ENCODE results near the gene DLG5. TPM values are rescaled to one million over a fixed set of nuclear protein-coding genes. Genes with fewer than 3 reads are reported as not detected.
"Not testable (repeated sequence)": the region's sequence is repeated elsewhere in the genome, so short reads cannot be mapped to it uniquely, and the experiment has no call there.

The DLG5 gene
- total RNA-seq, 2 experiments from 2014 or later, result 2.8 to 2.9 TPM

DNA sequence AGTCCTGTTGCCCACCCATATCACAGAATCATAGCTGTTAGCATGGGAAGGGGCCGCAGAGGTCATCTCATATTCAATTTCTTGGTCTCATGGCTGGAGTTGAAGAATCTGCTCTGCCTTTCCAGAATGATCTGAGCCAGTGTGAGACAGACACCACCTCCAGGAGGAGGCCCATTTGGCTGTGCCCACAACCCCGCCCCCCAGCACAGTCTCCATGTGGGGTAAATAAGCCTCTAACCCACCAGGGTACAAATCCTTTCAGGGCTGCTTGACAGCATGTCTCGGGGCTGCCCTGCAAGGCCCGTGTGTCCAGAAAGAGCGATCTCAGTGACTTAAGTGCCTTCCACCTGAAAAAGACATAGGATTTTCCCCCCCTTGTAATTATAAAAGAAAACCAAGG, 137.5 kb downstream of the DLG5 start:
- H3K4me3 Mint-ChIP-seq, result no peak overlapping the region
- H3K36me3 Mint-ChIP-seq (ENCODE audit: low read depth), result no peaks in the 10 kb centered on the region
- ChIA-PET POLR2A (no interaction called here), CTCF (no interaction called here)
- H3K9me3 Mint-ChIP-seq, result no peaks in the 10 kb centered on the region
- DNase-seq, result no peak
- no peaks in the 10 kb centered on the region for H3K4me1 Mint-ChIP-seq
- no peak overlapping the region for H3K27ac Mint-ChIP-seq
- H3K27me3 Mint-ChIP-seq, result no peaks in the 10 kb centered on the region

DNA sequence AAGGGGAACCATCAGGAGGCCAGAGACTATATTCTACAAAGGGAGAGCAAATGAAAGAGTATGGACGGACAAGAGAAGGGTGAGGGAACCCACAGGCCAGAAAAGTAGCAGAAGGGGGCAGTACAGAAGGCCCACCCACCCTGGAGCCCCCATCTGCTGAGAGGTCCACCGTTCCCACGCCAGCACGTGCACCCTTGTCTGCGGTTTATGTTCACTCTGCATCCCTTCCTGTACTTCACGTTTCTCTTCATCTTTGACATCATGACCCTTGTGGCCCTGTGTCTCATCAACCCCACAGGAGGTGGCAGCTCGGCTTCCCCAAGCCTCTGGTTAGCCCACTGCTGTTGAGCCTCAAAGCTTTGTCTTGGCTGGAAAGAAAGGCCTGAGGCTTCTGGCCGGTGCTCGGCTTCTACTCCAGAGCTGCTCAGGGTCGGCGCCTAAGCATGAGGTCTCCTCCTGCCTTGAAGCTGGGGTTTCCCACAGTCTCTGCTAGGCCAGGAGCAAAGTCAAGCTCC, 138.0 kb downstream of the DLG5 start:
- no peak for DNase-seq
- Mint-ChIP-seq H3K4me3 (no peak overlapping the region), H3K36me3 (ENCODE audit: low read depth) (no peaks in the 10 kb centered on the region), H3K27ac (no peak overlapping the region), H3K27me3 (no peaks in the 10 kb centered on the region), H3K4me1 (no peaks in the 10 kb centered on the region), H3K9me3 (no peaks in the 10 kb centered on the region)
- POLR2A ChIA-PET, result no interaction called here
- CTCF ChIA-PET, result no interaction called here

DNA sequence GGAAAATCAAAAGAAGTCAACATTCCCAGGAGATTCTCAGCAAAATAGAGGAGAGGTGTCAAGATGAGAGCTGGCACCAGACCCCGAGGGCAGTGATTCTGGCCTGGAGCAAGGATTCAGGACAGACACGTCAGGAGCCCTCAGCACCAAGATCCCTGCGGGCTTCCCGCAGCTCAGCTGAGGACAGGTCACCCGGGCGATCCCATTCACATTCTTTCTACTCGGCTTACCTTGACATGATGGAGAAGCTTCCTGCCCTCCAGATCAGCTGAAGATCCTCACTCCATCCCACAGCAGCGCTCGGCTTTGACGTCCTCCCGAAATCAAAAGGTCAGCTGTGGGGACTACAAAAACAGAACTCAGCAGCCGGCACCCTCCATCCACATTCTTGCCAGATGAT, 139.1 kb downstream of the DLG5 start:
- no peaks in the 10 kb centered on the region for H3K4me1 Mint-ChIP-seq
- ChIA-PET POLR2A (no interaction called here), CTCF (no interaction called here)
- H3K4me3 Mint-ChIP-seq, result no peak overlapping the region
- no peaks in the 10 kb centered on the region for H3K27me3 Mint-ChIP-seq
- no peaks in the 10 kb centered on the region for H3K9me3 Mint-ChIP-seq
- no peak for DNase-seq
- no peak overlapping the region for H3K27ac Mint-ChIP-seq
- no peaks in the 10 kb centered on the region for H3K36me3 Mint-ChIP-seq (ENCODE audit: low read depth)

DNA sequence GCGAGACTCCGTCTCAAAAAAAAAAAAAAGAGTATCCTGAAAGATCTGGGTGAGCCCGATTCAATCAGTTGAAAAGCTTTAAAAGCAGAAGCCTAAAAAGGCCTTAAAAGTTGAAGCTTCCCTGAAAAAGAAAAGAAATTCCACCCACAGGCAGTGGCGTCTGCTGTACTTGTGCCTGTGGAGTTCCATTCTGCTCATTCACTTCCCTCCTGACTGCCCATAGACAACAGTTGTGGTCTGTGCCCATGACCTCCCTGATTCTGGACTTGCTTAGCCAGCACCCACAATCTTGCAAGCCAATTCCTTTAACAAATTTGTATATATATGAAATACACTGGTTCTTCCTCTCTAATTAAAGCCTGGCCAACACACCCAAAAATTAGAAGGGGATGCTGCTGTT, 141.7 kb downstream of the DLG5 start:
- DNase-seq, result no peak
- Mint-ChIP-seq H3K4me3 (no peak overlapping the region), H3K4me1 (no peaks in the 10 kb centered on the region), H3K27me3 (no peaks in the 10 kb centered on the region), H3K36me3 (ENCODE audit: low read depth) (no peaks in the 10 kb centered on the region), H3K27ac (no peak overlapping the region), H3K9me3 (no peaks in the 10 kb centered on the region)
- ChIA-PET CTCF (no interaction called here), POLR2A (no interaction called here)

DNA sequence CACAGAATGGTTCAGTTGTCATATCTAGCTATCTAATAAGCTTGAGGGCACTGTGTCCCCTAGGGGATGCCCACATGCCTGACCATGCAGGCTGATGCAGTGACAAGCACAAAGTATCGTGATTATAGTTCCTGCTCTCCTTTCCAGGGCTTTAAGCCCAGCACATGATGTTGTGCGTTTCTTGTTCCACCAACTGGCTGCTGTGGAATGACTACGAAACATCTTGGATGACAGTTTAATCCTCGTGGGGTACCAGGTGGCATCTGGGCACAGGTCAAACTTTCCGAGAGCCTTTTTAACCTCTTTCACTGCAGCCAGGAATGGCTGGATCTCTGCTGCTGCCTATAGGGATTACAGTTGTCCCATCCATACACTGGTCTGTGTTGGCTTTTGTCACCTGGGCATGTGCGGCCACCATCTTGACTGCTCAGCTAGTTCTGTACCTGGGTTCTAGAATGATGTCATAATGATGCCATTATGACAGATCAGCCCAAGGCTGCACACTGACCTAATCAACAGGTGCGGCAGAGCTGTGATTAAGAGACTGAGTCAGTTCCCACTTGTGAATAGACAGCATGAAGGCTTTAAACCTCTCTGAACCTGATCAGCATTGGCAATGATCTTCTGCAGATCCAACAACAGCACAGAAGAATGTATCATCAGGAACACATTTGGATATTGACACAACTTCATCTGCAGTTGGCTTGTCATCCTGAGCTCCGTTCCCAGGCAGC, 144.1 kb downstream of the DLG5 start:
- ChIA-PET POLR2A (no interaction called here), CTCF (interaction anchor here (0.6 to 0.9 kb wide), 2 partner anchors 64 to 95 kb away, joined by 3 read pairs; no protein-coding TSS in a partner anchor)
- DNase-seq, result no peak
- no peaks in the 10 kb centered on the region for H3K27me3 Mint-ChIP-seq
- no peaks in the 10 kb centered on the region for H3K4me1 Mint-ChIP-seq
- H3K9me3 Mint-ChIP-seq, result peaks cover 5% of the 10 kb centered on the region
- H3K4me3 Mint-ChIP-seq, result no peak overlapping the region
- H3K36me3 Mint-ChIP-seq (ENCODE audit: low read depth), result no peaks in the 10 kb centered on the region
- no peak overlapping the region for H3K27ac Mint-ChIP-seq

DNA sequence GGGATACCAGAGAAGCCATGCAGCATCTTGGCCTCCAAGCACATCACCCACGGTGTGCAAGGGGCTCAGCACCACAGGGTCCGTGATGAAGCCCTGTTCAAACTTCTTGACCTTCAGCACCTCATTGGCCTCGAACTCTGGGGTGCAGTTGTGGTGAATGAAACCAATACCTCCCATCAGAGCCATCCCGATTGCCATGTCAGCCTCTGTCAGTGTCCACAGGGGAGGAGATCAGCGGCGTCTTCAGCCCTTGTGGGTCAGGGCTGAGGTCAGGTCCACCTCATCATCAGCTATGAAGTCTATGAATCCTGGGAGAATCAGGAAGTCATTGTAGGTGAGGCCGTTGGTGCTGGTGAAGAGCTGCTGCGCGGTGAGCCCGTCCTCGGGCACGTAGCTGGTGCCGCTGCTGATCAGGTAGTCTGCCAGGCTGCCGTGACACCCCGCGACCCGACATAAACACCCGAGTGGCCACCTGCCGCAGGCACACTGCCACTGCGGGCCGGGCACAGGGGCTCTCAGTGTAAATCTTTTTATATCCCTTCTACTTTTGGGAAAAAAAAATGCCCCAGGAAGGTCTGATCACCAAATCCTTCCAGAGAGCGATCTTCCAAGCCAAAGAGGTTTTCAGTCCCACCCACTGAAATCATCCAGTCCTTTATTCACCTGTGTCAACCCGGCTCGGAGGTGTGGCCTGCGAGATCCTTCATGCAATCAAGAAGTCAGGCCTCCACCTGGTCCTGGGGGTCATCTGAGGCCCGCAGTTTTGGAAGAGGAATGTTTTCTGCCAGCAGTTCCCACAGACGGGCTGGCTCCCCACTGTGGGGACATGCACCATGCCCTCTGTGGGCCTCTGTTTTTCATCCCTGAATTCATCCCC, 144.9 kb downstream of the DLG5 start:
- DNase-seq, result no peak
- Mint-ChIP-seq H3K27ac (no peak overlapping the region), H3K4me1 (no peaks in the 10 kb centered on the region), H3K36me3 (ENCODE audit: low read depth) (no peaks in the 10 kb centered on the region), H3K27me3 (no peaks in the 10 kb centered on the region), H3K9me3 (peaks cover 10% of the 10 kb centered on the region), H3K4me3 (no peak overlapping the region)
- CTCF ChIA-PET, result interaction anchor here (0.9 kb wide), 1 partner anchor 96 kb away, joined by 3 read pairs; no protein-coding TSS in a partner anchor
- POLR2A ChIA-PET, result no interaction called here

DNA sequence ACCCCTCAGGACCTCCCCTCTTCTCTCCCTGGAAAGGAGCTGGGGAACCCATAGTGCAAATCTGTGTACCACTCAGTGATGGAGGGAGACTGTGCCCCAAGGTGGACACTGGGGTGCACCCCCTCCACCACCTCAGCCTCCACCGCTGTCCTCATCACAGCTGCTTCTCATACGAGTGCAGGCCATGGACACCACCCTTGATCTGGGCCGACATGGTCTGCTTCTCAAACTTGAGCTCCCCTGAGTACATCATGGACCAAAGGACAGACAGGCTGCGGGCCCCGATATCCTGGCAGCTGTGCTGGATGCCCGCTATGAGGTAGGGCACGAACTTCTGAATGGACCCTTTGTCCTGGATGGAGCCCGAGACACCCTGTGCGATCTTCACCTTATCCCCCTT, 146.4 kb downstream of the DLG5 start:
- no peak overlapping the region for H3K4me3 Mint-ChIP-seq

DNA sequence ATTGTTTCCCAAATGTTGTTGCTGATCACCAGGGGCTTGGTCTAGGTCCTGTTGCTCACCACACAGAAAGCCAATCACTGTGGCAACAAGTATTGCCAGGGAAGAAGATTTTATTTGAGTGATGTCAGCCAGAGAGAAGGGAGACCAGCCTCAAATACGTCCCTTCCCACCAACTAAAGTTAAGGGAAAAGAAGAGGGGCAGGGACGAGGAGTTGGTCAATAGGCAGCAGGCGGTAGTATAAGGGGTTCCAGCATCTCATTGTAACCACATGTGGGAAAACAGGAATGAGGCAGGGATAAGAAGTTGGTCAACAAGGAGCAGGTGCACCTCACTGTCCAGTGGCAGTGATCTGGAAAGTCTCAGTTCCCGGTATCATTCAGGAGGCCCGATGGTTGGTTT, 150.1 kb downstream of the DLG5 start:
- H3K4me3 Mint-ChIP-seq, result no peak overlapping the region
- no peak for DNase-seq
- H3K27me3 Mint-ChIP-seq, result no peaks in the 10 kb centered on the region
- ChIA-PET POLR2A (no interaction called here), CTCF (no interaction called here)
- peaks cover 18% of the 10 kb centered on the region for H3K9me3 Mint-ChIP-seq
- no peaks in the 10 kb centered on the region for H3K4me1 Mint-ChIP-seq
- H3K27ac Mint-ChIP-seq, result no peak overlapping the region
- H3K36me3 Mint-ChIP-seq (ENCODE audit: low read depth), result no peaks in the 10 kb centered on the region

More for the DNA sequence above, 146.4 kb downstream of the DLG5 start:
- CTCF ChIA-PET, result no interaction called here
- H3K4me1 Mint-ChIP-seq, result no peaks in the 10 kb centered on the region
- no peak overlapping the region for H3K27ac Mint-ChIP-seq
- peaks cover 18% of the 10 kb centered on the region for H3K9me3 Mint-ChIP-seq
- POLR2A ChIA-PET, result no interaction called here
- no peaks in the 10 kb centered on the region for H3K27me3 Mint-ChIP-seq
- no peak for DNase-seq
- no peaks in the 10 kb centered on the region for H3K36me3 Mint-ChIP-seq (ENCODE audit: low read depth)

DNA sequence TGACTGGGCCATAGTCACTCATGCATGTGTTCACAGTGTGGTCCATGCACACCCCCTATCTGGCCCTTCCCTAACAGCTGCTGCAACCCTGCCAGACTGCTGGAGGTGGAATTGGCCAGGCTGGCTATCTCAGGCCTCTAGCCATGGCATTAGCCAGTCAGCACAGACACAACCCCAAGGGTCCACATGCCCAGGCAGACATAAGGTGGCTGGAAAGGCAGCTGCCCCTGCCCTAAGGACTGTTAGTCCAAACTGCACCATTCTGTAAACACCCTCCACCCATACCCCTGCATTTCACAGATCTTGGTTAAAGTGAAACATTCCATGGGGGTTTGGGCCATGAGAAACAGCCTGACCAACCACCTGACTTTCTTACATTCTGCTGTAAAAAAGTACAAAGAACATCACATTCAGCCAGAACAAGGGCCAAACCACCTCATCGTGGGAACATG, 151.6 kb downstream of the DLG5 start:
- Mint-ChIP-seq H3K4me3 (no peak overlapping the region), H3K27ac (no peak overlapping the region), H3K27me3 (no peaks in the 10 kb centered on the region), H3K36me3 (ENCODE audit: low read depth) (no peaks in the 10 kb centered on the region), H3K4me1 (no peaks in the 10 kb centered on the region), H3K9me3 (peaks cover 18% of the 10 kb centered on the region)
- ChIA-PET CTCF (no interaction called here), POLR2A (no interaction called here)
- no peak for DNase-seq

DNA sequence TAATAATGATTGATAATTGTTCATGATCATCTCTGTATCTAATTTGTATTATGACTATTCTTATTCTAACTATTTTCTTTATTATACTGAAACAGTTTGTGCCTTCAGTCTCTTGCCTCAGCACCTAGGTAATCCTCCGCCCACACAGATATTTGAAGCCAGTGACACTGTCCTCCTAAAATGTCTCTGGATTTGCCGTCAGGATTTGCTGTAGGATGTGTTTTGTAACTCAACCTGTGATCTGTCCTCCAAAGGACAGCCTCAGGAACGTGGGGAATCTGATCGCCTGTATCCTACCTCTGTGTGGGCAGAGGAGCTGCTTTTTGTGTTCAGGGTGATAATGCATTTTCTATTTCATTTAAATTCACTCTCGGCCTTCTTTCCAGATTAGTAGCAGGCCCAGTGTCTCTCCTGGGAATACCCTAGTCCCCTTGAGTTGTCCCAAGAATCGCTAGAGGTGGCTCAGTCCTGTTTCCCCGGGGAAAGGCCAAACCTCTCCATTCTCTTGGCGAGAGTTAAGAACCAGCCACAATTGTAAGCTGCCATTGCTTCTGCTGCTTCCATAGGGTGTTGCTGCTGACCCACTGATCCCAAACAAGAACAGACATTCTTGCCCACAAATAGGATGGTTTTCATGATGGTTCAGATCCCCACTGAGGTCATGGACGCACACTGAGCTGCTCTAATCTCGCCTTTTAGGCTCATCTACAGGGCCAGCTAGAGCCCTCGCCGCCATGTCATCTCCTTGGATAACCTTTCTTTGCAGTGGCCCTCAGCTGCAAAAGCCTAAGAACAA, 152.7 kb downstream of the DLG5 start:
- ChIA-PET CTCF (interaction anchor here (0.9 kb wide), 1 partner anchor 9 kb away, joined by 3 read pairs; no protein-coding TSS in a partner anchor), POLR2A (no interaction called here)
- Mint-ChIP-seq H3K27ac (no peak overlapping the region), H3K9me3 (peaks cover 18% of the 10 kb centered on the region), H3K36me3 (ENCODE audit: low read depth) (no peaks in the 10 kb centered on the region), H3K4me1 (no peaks in the 10 kb centered on the region), H3K4me3 (no peak overlapping the region), H3K27me3 (no peaks in the 10 kb centered on the region)
- no peak for DNase-seq

DNA sequence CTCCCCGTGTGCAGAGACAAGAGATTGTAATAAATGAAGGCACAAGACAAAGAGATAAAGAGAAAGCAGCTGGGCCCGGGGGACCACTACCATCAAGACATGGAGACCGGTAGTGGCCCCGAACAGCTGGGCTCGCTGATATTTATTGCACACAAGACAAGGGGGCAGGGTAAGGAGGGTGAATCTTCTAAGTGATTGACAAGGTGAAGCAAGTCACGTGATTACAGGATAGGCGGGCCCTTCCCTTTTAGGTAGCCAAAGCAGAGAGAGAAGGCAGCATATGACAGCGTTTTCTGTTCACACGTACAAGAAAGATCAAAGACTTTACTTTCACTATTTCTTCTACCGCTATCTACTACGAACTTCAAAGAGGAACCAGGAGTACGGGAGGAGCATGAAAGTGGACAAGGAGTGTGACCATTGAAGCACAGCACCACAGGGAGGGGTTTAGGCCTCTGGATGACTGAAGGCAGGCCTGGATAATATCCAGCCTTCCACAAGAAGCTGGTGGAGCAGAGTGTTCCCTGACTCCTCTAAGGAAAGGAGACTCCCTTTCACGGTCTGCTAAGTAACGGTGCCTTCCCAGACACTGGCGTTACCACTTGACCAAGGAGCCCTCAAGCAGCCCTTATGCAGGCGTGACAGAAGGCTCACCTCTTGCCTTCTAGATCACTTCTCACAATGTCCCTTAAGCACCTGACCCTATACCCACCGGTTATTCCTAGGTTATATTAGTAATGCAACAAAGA, 153.5 kb downstream of the DLG5 start:
- H3K4me3 Mint-ChIP-seq; DNase-seq; H3K4me1 Mint-ChIP-seq; POLR2A ChIA-PET; H3K36me3 Mint-ChIP-seq (ENCODE audit: low read depth); H3K27ac Mint-ChIP-seq; H3K27me3 Mint-ChIP-seq: not testable (repeated sequence)
- H3K9me3 Mint-ChIP-seq, result peaks cover 18% of the 10 kb centered on the region
- CTCF ChIA-PET, result interaction anchor here (0.6 kb wide), 1 partner anchor 64 kb away, joined by 3 read pairs; no protein-coding TSS in a partner anchor

DNA sequence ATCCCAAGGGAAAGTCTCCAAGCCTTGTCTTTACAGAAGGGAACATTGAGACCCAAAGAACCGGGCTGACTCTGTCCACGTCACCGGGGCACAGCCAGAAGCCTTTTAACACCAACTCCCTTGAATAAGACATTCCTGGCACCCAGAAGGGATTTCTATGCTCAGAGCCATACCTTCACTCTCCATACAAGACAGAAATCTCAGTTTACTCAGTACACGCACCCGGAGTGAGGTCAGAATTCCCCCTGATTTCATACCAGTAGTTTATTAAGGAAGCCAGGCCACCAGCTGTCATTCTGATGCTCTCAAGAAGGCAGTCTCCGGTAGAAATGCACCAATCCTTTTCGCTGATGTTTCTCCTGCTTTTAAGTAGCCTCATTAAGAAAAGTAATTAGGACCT, 154.7 kb downstream of the DLG5 start:
- H3K27me3 Mint-ChIP-seq, result peaks cover 5% of the 10 kb centered on the region
- no peaks in the 10 kb centered on the region for H3K36me3 Mint-ChIP-seq (ENCODE audit: low read depth)
- CTCF ChIA-PET, result interaction anchor here (0.9 kb wide), 1 partner anchor 59 kb away, joined by 5 read pairs; no protein-coding TSS in a partner anchor
- no peak overlapping the region for H3K4me3 Mint-ChIP-seq
- H3K4me1 Mint-ChIP-seq, result no peaks in the 10 kb centered on the region
- peaks cover 9% of the 10 kb centered on the region for H3K9me3 Mint-ChIP-seq
- no peak overlapping the region for H3K27ac Mint-ChIP-seq
- POLR2A ChIA-PET, result no interaction called here
- no peak for DNase-seq

Measured in activated CD4-positive, alpha-beta T cell treated with anti-CD3 and anti-CD28 coated beads, Interleukin-2, amount 10 ng/mL, durations not matched to agents 7 days and 5 days (primary cell).